Endodermal cell (in vitro differentiated cells): ENCODE results near the gene THSD8. TPM values are rescaled to one million over a fixed set of nuclear protein-coding genes. Genes with fewer than 3 reads are reported as not detected.

Experiments
- DNase-seq: peaks from one replicate; pipeline ENCODE4 v3.0.0-alpha.2; 2017
- H3K27ac ChIP-seq: 2 replicates; pipeline ENCODE4 v1.5.1; 2013; ENCODE audit warnings: mild to moderate bottlenecking, low read depth, low read length, moderate library complexity
- H3K27me3 ChIP-seq: 2 replicates; pipeline ENCODE4 v1.6.1; 2013; ENCODE audit warnings: mild to moderate bottlenecking, low read length, moderate library complexity; ENCODE audit not compliant: insufficient read depth, control insufficient read depth, poor library complexity, severe bottlenecking
- H3K36me3 ChIP-seq: 2 replicates; pipeline ENCODE4 v1.7.0; 2013; ENCODE audit warnings: mild to moderate bottlenecking, low read length, moderate library complexity; ENCODE audit not compliant: control insufficient read depth, insufficient read depth
- H3K4me1 ChIP-seq: one replicate; pipeline ENCODE4 v1.7.0; 2013; ENCODE audit warnings: low read length; ENCODE audit not compliant: control insufficient read depth, insufficient read depth
- H3K4me3 ChIP-seq: 2 replicates; pipeline ENCODE4 v1.5.1; 2013; ENCODE audit warnings: mild to moderate bottlenecking, low read length, moderate library complexity
- H3K9ac ChIP-seq: 2 replicates; pipeline ENCODE4 v1.6.1; 2013; ENCODE audit warnings: mild to moderate bottlenecking, low read length, moderate library complexity; ENCODE audit not compliant: poor library complexity, severe bottlenecking; ENCODE audit errors: extremely low read depth
- H3K9me3 ChIP-seq: 2 replicates; pipeline ENCODE4 v1.6.1; 2013; ENCODE audit warnings: mild to moderate bottlenecking, low read length, moderate library complexity; ENCODE audit not compliant: control insufficient read depth
- H3K27ac Mint-ChIP-seq: 2 replicates; pipeline ENCODE4 v1.8.0; 2020; ENCODE audit warnings: mixed read lengths
- H3K27me3 Mint-ChIP-seq: 2 replicates; pipeline ENCODE4 v1.8.0; 2021; ENCODE audit warnings: mild to moderate bottlenecking, mixed read lengths; ENCODE audit not compliant: insufficient read depth
- H3K36me3 Mint-ChIP-seq: 2 replicates; pipeline ENCODE4 v1.8.0; 2020; ENCODE audit warnings: low read depth, mixed read lengths
- H3K4me1 Mint-ChIP-seq: 2 replicates; pipeline ENCODE4 v1.8.0; 2020; ENCODE audit warnings: mixed read lengths
- H3K4me3 Mint-ChIP-seq: 2 replicates; pipeline ENCODE4 v1.8.0; 2020; ENCODE audit warnings: mild to moderate bottlenecking, moderate library complexity, mixed read lengths
- H3K9me3 Mint-ChIP-seq: 2 replicates; pipeline ENCODE4 v1.8.0; 2020; ENCODE audit warnings: mild to moderate bottlenecking, mixed read lengths
- CTCF ChIP-seq: fragments of 200-600 bp; sonication (generic); conservative IDR thresholded peaks from 2 replicates; pipeline ENCODE4 v1.5.0; 2021; ENCODE audit warnings: antibody characterized with exemption, mild to moderate bottlenecking
- WGBS, 2 experiments: methylation state at CpG; one replicate each; pipeline versions ENCODE4 v1.1.5 to v1.1.7; 2013; ENCODE audit warnings: missing lambda C conversion rate in 2 of 2, mixed read lengths in 1 of 2; ENCODE audit not compliant: insufficient coverage in 1 of 2, insufficient read length in 1 of 2; 5-methylcytosine and 5-hydroxymethylcytosine counted together
- total RNA-seq, 2 donors: library from RNA; stranded (reverse); fragmentation: NEBNext Ultra II Directional in 1 of 2; extraction: Animal tissue kit (Norgen Biotek cat#: 25700) in 1 of 2; gene quantifications; 2 replicates in 1 of 2; 3 replicates in 1 of 2; pipeline ENCODE4 v1.2.1, GENCODE V29; 2021

THSD8 gene
- total RNA-seq, 2 donors from 2014 or later, result 34.4 to 57.4 TPM

- Histone ChIP-seq H3K4me1 (no peaks in the 10 kb centered on the region), H3K36me3 (peaks cover 10% of the 10 kb centered on the region), H3K4me3 (no peak overlapping the region), H3K9me3 (no peaks in the 10 kb centered on the region), H3K27me3 (no peaks in the 10 kb centered on the region), H3K27ac (no peak overlapping the region), H3K9ac (no peak overlapping the region)
- H3K36me3 Mint-ChIP-seq, result peaks cover 55% of the 10 kb centered on the region
- WGBS, 2 experiments, result 96% methylated on average over 8 to 15 of the region's 15 CpGs
- H3K4me3 Mint-ChIP-seq, result no peak overlapping the region
- H3K9me3 Mint-ChIP-seq, result peaks cover 5% of the 10 kb centered on the region
- H3K4me1 Mint-ChIP-seq, result peaks cover 4% of the 10 kb centered on the region
- H3K27ac Mint-ChIP-seq, result no peak overlapping the region
- H3K27me3 Mint-ChIP-seq, result no peaks in the 10 kb centered on the region
- no peak for TF ChIP-seq CTCF
- DNase-seq, result no peak
These were observed 34.2 kb upstream of the THSD8 start for GRCh38 chr19:12767666-12768065.

- Histone ChIP-seq H3K27me3 (no peaks in the 10 kb centered on the region), H3K4me1 (no peaks in the 10 kb centered on the region), H3K36me3 (peaks cover 2% of the 10 kb centered on the region), H3K9ac (no peak overlapping the region), H3K4me3 (no peak overlapping the region), H3K9me3 (no peaks in the 10 kb centered on the region), H3K27ac (no peak overlapping the region)
- Mint-ChIP-seq H3K9me3 (no peaks in the 10 kb centered on the region), H3K4me3 (no peak overlapping the region), H3K27ac (no peak overlapping the region), H3K27me3 (no peaks in the 10 kb centered on the region), H3K36me3 (peaks cover 50% of the 10 kb centered on the region), H3K4me1 (peaks cover 12% of the 10 kb centered on the region)
- no peak for TF ChIP-seq CTCF
- 17% methylated on average over 37 of the region's 37 CpGs; no CpG with 5 or more reads in 1 of the 2 experiments for WGBS, 2 experiments
- peak; percentile 91 for DNase-seq
These were observed 32.2 kb upstream of the THSD8 start for GRCh38 chr19:12769689-12770088.

GRCh38 chr19:12770922-12771321 is 30.9 kb upstream of the THSD8 start:
- no peaks in the 10 kb centered on the region for H3K36me3 ChIP-seq
- H3K27ac ChIP-seq, result no peak overlapping the region
- no peak for TF ChIP-seq CTCF
- H3K27me3 ChIP-seq, result no peaks in the 10 kb centered on the region
- H3K4me3 ChIP-seq, result no peak overlapping the region
- H3K4me1 ChIP-seq, result no peaks in the 10 kb centered on the region
- H3K4me3 Mint-ChIP-seq, result no peak overlapping the region
- no peaks in the 10 kb centered on the region for H3K9me3 Mint-ChIP-seq
- H3K27me3 Mint-ChIP-seq, result no peaks in the 10 kb centered on the region
- no peak for DNase-seq
- no peaks in the 10 kb centered on the region for H3K9me3 ChIP-seq
- H3K4me1 Mint-ChIP-seq, result peaks cover 13% of the 10 kb centered on the region
- no peak overlapping the region for H3K9ac ChIP-seq
- WGBS, 2 experiments, result 90 to 95% methylated on average over 9 to 13 of the region's 13 CpGs
- H3K36me3 Mint-ChIP-seq, result peaks cover 42% of the 10 kb centered on the region
- H3K27ac Mint-ChIP-seq, result no peak overlapping the region
